Keratinocyte (primary cell): ENCODE data around the gene ARL3.

Experiments used
- EZH2 ChIP-seq: IDR thresholded peaks from one replicate; pipeline ENCODE4 v1.6.1; 2012; ENCODE audit warnings: inconsistent platforms, mild to moderate bottlenecking, low read length, moderate library complexity
- TF ChIP-seq, protein P1 (sequence below), 3 experiments: IDR thresholded peaks in 1 of 3; conservative IDR thresholded peaks in 1 of 3; optimal IDR thresholded peaks in 1 of 3; 2 replicates in 2 of 3; 3 replicates in 1 of 3; pipeline versions ENCODE3 to v1.5.1; 2011; ENCODE audit warnings: low read length in 3 of 3, mild to moderate bottlenecking in 3 of 3, moderate library complexity in 2 of 3, control low read depth in 1 of 3, inconsistent platforms in 1 of 3; ENCODE audit not compliant: insufficient read depth in 2 of 3; ENCODE audit errors: extremely low read depth in 1 of 3

DNA sequence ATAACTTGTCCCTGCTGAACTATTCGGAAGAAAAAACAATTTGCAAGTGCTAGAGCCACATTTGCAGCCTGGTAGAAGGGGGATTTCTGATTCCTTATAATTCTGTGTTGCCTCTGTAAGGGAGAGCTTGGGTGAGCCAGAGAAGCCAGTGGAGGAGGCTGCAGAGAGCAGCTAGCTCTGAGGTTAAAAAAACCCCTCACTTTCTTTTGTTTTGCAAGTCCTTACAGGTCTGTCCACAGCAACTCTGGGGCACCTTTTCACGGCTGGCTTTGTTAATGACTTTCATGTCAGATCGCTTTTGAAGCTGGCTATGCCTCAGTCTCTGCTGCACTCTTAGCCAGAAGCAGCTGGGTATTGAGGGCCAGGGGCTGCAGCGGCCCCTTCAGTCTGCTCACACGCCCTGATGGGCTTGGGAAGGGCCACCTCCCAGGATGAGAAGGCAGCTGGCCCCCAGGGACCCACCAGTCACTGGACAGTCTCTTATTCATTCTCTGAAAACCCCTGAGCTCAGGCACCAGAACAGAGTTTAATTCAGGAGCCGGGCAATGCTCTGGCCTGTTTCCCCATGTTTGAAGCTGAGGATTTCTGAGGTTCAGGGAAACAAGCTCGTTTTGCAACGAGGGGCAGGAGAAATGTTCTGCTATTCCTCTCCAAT is 39.1 kb downstream of the ARL3 start:
- no peak for TF ChIP-seq EZH2
- TF ChIP-seq, protein P1, sequence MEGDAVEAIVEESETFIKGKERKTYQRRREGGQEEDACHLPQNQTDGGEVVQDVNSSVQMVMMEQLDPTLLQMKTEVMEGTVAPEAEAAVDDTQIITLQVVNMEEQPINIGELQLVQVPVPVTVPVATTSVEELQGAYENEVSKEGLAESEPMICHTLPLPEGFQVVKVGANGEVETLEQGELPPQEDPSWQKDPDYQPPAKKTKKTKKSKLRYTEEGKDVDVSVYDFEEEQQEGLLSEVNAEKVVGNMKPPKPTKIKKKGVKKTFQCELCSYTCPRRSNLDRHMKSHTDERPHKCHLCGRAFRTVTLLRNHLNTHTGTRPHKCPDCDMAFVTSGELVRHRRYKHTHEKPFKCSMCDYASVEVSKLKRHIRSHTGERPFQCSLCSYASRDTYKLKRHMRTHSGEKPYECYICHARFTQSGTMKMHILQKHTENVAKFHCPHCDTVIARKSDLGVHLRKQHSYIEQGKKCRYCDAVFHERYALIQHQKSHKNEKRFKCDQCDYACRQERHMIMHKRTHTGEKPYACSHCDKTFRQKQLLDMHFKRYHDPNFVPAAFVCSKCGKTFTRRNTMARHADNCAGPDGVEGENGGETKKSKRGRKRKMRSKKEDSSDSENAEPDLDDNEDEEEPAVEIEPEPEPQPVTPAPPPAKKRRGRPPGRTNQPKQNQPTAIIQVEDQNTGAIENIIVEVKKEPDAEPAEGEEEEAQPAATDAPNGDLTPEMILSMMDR (optimal IDR thresholded peaks at IDR 0.05 in 1 of 3, IDR thresholded peaks at IDR 0.05 in 1 of 3, conservative IDR thresholded peaks at IDR 0.05 in 1 of 3; ENCODE audit: extremely low read depth in 1 of 3, insufficient read depth in 2 of 3, low read length in 3 of 3): no peak
